CD14-positive monocyte (primary cell): ENCODE results near the gene ANO6. TPM values are rescaled to one million over a fixed set of nuclear protein-coding genes. Genes with fewer than 3 reads are reported as not detected.
A peak's percentile ranks its signal among the peaks of the same experiment; 100 is the strongest.

Experiments
- DNase-seq, 3 donors: peaks; one replicate each; pipeline ENCODE4 v3.0.0-alpha.2; 2011 to 2022
- H2AFZ ChIP-seq: 2 replicates; pipeline ENCODE4 v1.6.0; 2012; ENCODE audit warnings: mild to moderate bottlenecking, low read depth, low read length, inconsistent platforms; ENCODE audit not compliant: insufficient read depth, poor library complexity, severe bottlenecking
- H3K27ac ChIP-seq, 2 donors: 1 replicate in 1 of 2; 2 replicates in 1 of 2; pipeline ENCODE4 v1.5.1; 2012 to 2013; ENCODE audit warnings: low read length in 2 of 2, control low read depth in 1 of 2, inconsistent platforms in 1 of 2, low read depth in 1 of 2, mild to moderate bottlenecking in 1 of 2
- H3K27me3 ChIP-seq, 2 donors: one replicate each; pipeline versions ENCODE4 v1.6.0 to v1.6.1; 2011 to 2013; ENCODE audit warnings: low read length in 2 of 2; ENCODE audit not compliant: control insufficient read depth in 2 of 2, insufficient read depth in 2 of 2
- H3K36me3 ChIP-seq, 2 donors: replicated peaks in 1 of 2; 1 replicate in 1 of 2; 2 replicates in 1 of 2; pipeline versions ENCODE4 v1.5.1 to v1.6.1; 2012 to 2013; ENCODE audit warnings: low read length in 2 of 2, control low read depth in 1 of 2, inconsistent platforms in 1 of 2, mild to moderate bottlenecking in 1 of 2; ENCODE audit not compliant: insufficient read depth in 2 of 2, control insufficient read depth in 1 of 2
- H3K4me1 ChIP-seq, 2 donors: 1 replicate in 1 of 2; 2 replicates in 1 of 2; pipeline versions ENCODE4 v1.5.1 to v1.6.1; 2012 to 2013; ENCODE audit warnings: low read length in 2 of 2, control low read depth in 1 of 2, inconsistent platforms in 1 of 2, mild to moderate bottlenecking in 1 of 2, moderate library complexity in 1 of 2; ENCODE audit not compliant: insufficient read depth in 2 of 2, control insufficient read depth in 1 of 2
- H3K4me2 ChIP-seq: replicated peaks from 2 replicates; pipeline ENCODE3; 2012; ENCODE audit warnings: low read length, moderate library complexity, mild to moderate bottlenecking; ENCODE audit not compliant: poor library complexity, severe bottlenecking; ENCODE audit errors: extremely low read depth
- H3K4me3 ChIP-seq, 3 experiments: fragments of 200-600 bp in 1 of 3; sonication (generic) in 1 of 3; replicated peaks in 1 of 3; 1 replicate in 2 of 3; 2 replicates in 1 of 3; pipeline ENCODE4 v1.5.1; 2011 to 2013; ENCODE audit warnings: low read length in 3 of 3, mild to moderate bottlenecking in 3 of 3, control low read depth in 2 of 3, low read depth in 2 of 3, inconsistent platforms in 1 of 3, moderate library complexity in 1 of 3
- H3K79me2 ChIP-seq: 2 replicates; pipeline ENCODE4 v1.6.0; 2012; ENCODE audit warnings: mild to moderate bottlenecking, control low read depth, inconsistent platforms, low read length, moderate library complexity; ENCODE audit not compliant: insufficient read depth
- H3K9ac ChIP-seq: 2 replicates; pipeline ENCODE4 v1.6.0; 2017; ENCODE audit warnings: low read length, mild to moderate bottlenecking; ENCODE audit not compliant: insufficient read depth, poor library complexity, severe bottlenecking
- H3K9me3 ChIP-seq, 2 donors: replicated peaks in 1 of 2; 1 replicate in 1 of 2; 2 replicates in 1 of 2; pipeline versions ENCODE4 v1.5.1 to v1.6.1; 2012 to 2013; ENCODE audit warnings: low read length in 2 of 2, control low read depth in 1 of 2; ENCODE audit not compliant: control insufficient read depth in 1 of 2, insufficient read depth in 1 of 2
- H4K20me1 ChIP-seq: 2 replicates; pipeline ENCODE4 v1.6.0; 2012; ENCODE audit warnings: mild to moderate bottlenecking, low read length, control low read depth, moderate library complexity; ENCODE audit not compliant: insufficient read depth
- H3K27ac Mint-ChIP-seq, 7 donors: one replicate each; pipeline ENCODE4 v1.8.0; 2020; ENCODE audit warnings: mild to moderate bottlenecking in 7 of 7, mixed read lengths in 7 of 7, moderate library complexity in 6 of 7, inconsistent platforms in 2 of 7
- H3K27me3 Mint-ChIP-seq, 3 donors: one replicate each; pipeline ENCODE4 v1.8.0; 2021 to 2022; ENCODE audit warnings: low read depth in 3 of 3, mild to moderate bottlenecking in 3 of 3, mixed read lengths in 3 of 3, moderate library complexity in 3 of 3, inconsistent platforms in 1 of 3
- H3K36me3 Mint-ChIP-seq, 2 donors: one replicate each; pipeline ENCODE4 v1.8.0; 2020; ENCODE audit warnings: mixed read lengths in 2 of 2, inconsistent platforms in 1 of 2, mild to moderate bottlenecking in 1 of 2
- H3K4me1 Mint-ChIP-seq: one replicate; pipeline ENCODE4 v1.8.0; 2020; ENCODE audit warnings: mild to moderate bottlenecking, mixed read lengths
- H3K4me3 Mint-ChIP-seq, 2 donors: one replicate each; pipeline ENCODE4 v1.8.0; 2020; ENCODE audit warnings: mild to moderate bottlenecking in 2 of 2, mixed read lengths in 2 of 2, moderate library complexity in 1 of 2
- H3K9me3 Mint-ChIP-seq, 7 donors: one replicate each; pipeline ENCODE4 v1.8.0; 2020 to 2022; ENCODE audit warnings: mixed read lengths in 7 of 7, mild to moderate bottlenecking in 6 of 7, moderate library complexity in 6 of 7, inconsistent platforms in 2 of 7
- WGBS: methylation state at CpG from one replicate; pipeline ENCODE4 v1.1.5; 2013; ENCODE audit warnings: missing lambda C conversion rate; ENCODE audit not compliant: insufficient coverage; 5-methylcytosine and 5-hydroxymethylcytosine counted together
- intact Hi-C, 2 donors: fragments of 100-400 bp; cut with micrococcal nuclease; formaldehyde crosslinking; loops; one replicate each; pipeline versions ENCODE4 v1.15.0 to v1.15.1; 2023
- polyA plus RNA-seq, 3 donors: library from polyadenylated mRNA; depleted of rRNA in 1 of 3; unstranded in 2 of 3; stranded (reverse) in 1 of 3; fragments of 300-500 nt in 2 of 3; fragments of >200 nt in 1 of 3; fragmentation: Illumina TruSeq in 2 of 3; gene quantifications; 1 replicate in 2 of 3; 2 replicates in 1 of 3; pipeline ENCODE4 v1.2.3, GENCODE V29; 2012 to 2021
- TF ChIP-seq, protein P1 (sequence below): fragments of 200-600 bp; IDR thresholded peaks from one replicate; pipeline ENCODE4 v1.8.0; 2022; ENCODE audit warnings: antibody characterized with exemption, mild to moderate bottlenecking

ANO6 gene
- polyA plus RNA-seq, 3 donors: 20.2 to 48.7 (median 34.1) TPM

DNA sequence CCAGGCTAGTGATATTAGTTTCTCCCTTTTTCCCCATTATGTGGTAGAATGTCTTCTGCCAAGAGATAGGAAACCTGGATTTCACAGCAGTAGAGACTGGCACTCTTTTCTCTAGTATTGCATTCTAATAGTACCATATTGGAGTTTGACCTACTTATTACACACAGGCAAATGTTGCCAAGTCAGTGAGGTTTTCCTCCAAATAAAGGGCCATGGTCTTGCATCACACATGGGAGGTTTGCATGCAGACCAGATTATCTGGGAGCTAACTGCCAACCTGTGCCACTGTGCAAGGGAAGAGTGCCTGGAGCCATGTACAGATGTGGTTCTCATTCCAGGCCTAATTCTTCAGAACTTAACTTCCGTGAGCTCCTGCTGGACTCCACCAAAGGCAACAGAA is 113.3 kb downstream of the ANO6 start:
- intact Hi-C loops: no loop called here
- H3K27me3 ChIP-seq: no peaks in the 10 kb centered on the region
- H4K20me1 ChIP-seq: peaks cover 29% of the 10 kb centered on the region
- no peak for DNase-seq
- H3K4me1 Mint-ChIP-seq: peaks cover 2% of the 10 kb centered on the region
- H3K9me3 Mint-ChIP-seq: no peaks in the 10 kb centered on the region
- peak overlapping the region in 1 of 7 donors; percentile 56 for H3K27ac Mint-ChIP-seq
- H3K4me3 ChIP-seq: no peak overlapping the region
- no peak overlapping the region for H2AFZ ChIP-seq
- H3K9ac ChIP-seq: no peak overlapping the region
- H3K4me1 ChIP-seq: no peaks in the 10 kb centered on the region
- no peak overlapping the region for H3K4me2 ChIP-seq
- H3K79me2 ChIP-seq: peaks cover 9% of the 10 kb centered on the region
- peaks cover 26 to 30% of the 10 kb centered on the region in 2 donors for H3K36me3 ChIP-seq
- TF ChIP-seq, protein P1, sequence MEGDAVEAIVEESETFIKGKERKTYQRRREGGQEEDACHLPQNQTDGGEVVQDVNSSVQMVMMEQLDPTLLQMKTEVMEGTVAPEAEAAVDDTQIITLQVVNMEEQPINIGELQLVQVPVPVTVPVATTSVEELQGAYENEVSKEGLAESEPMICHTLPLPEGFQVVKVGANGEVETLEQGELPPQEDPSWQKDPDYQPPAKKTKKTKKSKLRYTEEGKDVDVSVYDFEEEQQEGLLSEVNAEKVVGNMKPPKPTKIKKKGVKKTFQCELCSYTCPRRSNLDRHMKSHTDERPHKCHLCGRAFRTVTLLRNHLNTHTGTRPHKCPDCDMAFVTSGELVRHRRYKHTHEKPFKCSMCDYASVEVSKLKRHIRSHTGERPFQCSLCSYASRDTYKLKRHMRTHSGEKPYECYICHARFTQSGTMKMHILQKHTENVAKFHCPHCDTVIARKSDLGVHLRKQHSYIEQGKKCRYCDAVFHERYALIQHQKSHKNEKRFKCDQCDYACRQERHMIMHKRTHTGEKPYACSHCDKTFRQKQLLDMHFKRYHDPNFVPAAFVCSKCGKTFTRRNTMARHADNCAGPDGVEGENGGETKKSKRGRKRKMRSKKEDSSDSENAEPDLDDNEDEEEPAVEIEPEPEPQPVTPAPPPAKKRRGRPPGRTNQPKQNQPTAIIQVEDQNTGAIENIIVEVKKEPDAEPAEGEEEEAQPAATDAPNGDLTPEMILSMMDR: no peak
- no peaks in the 10 kb centered on the region for H3K27me3 Mint-ChIP-seq
- peaks cover 21 to 25% of the 10 kb centered on the region in 2 donors for H3K36me3 Mint-ChIP-seq
- H3K27ac ChIP-seq: no peak overlapping the region
- WGBS: 100% methylated on average over 1 of the region's 1 CpG
- H3K9me3 ChIP-seq: no peaks in the 10 kb centered on the region
- H3K4me3 Mint-ChIP-seq: no peak overlapping the region

DNA sequence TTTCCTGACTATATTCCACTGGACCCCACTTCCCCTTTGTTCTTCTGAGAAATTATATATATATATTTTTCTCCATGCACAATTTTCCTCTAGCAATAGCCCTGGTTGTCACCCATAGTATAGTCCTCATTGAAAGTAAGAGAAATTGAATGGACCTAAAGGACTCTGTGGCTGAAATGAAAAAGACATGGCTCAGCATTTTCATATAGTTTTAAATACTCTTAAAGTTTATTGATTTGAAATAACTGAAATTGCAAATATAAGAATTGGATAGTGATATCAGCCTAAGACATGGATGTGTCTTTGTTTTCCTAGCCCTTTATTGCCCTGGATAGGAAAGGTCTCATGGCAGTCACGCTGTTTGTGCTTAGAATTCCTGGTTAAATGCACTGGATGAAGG is 113.8 kb downstream of the ANO6 start:
- peaks cover 2% of the 10 kb centered on the region for H3K4me1 Mint-ChIP-seq
- Histone ChIP-seq H3K36me3 (peaks cover 27 to 33% of the 10 kb centered on the region in 2 donors), H3K27me3 (no peaks in the 10 kb centered on the region), H3K79me2 (peaks cover 9% of the 10 kb centered on the region), H4K20me1 (peaks cover 29% of the 10 kb centered on the region), H2AFZ (no peak overlapping the region), H3K4me2 (no peak overlapping the region), H3K4me3 (no peak overlapping the region), H3K9me3 (no peaks in the 10 kb centered on the region), H3K27ac (no peak overlapping the region), H3K9ac (no peak overlapping the region), H3K4me1 (no peaks in the 10 kb centered on the region)
- H3K4me3 Mint-ChIP-seq: no peak overlapping the region
- 86% methylated on average over 1 of the region's 1 CpG for WGBS
- H3K36me3 Mint-ChIP-seq: peaks cover 22 to 28% of the 10 kb centered on the region in 2 donors
- no peaks in the 10 kb centered on the region for H3K9me3 Mint-ChIP-seq
- intact Hi-C loops: no loop called here
- no peaks in the 10 kb centered on the region for H3K27me3 Mint-ChIP-seq
- TF ChIP-seq, protein P1: no peak
- no peak for DNase-seq
- H3K27ac Mint-ChIP-seq: no peak overlapping the region
